HepG2 (cell line): ENCODE data around the gene TP53TG5. TPM values are rescaled to one million over a fixed set of nuclear protein-coding genes. Genes with fewer than 3 reads are reported as not detected.

Experiments used
- ATF7 ChIP-seq, 2 experiments: fragments of 450-650 bp in 1 of 2; sonication (generic) in 1 of 2; formaldehyde crosslinking in 1 of 2; IDR thresholded peaks; 2 replicates each; pipeline versions ENCODE4 v1.4.0 to v1.6.1; 2016 to 2020; ENCODE audit warnings: antibody characterized with exemption in 1 of 2, mild to moderate bottlenecking in 1 of 2, missing genetic modification reagents in 1 of 2
- ETS1 ChIP-seq: sonication (generic); formaldehyde crosslinking; IDR thresholded peaks from 2 replicates; pipeline ENCODE4 v1.4.0; 2020; ENCODE audit warnings: missing genetic modification reagents
- GMEB2 ChIP-seq: IDR thresholded peaks from 2 replicates; pipeline ENCODE4 v1.6.1; 2016; ENCODE audit warnings: missing biosample characterization, missing genetic modification reagents, low read depth
- HOXD1 ChIP-seq: sonication (generic); formaldehyde crosslinking; IDR thresholded peaks from 2 replicates; pipeline ENCODE4 v1.5.0; 2020; ENCODE audit warnings: missing genetic modification reagents
- KDM5A ChIP-seq: fragments of 200-600 bp; sonication (generic); IDR thresholded peaks from 2 replicates; pipeline ENCODE4 v1.7.0; 2018; ENCODE audit warnings: antibody characterized with exemption, mild to moderate bottlenecking, low read length, borderline replicate concordance
- NR2C2 ChIP-seq: sonication (generic); formaldehyde crosslinking; IDR thresholded peaks from 2 replicates; pipeline ENCODE4 v1.4.0; 2020; ENCODE audit warnings: missing genetic modification reagents, mild to moderate bottlenecking, moderate library complexity, borderline replicate concordance
- NR2F2 ChIP-seq: IDR thresholded peaks from 2 replicates; pipeline ENCODE4 v1.6.1; 2012; ENCODE audit warnings: low read depth, inconsistent platforms, borderline replicate concordance
- STAG1 ChIP-seq: sonication (generic); formaldehyde crosslinking; IDR thresholded peaks from 2 replicates; pipeline ENCODE4 v1.4.0; 2020; ENCODE audit warnings: missing genetic modification reagents
- SUZ12 ChIP-seq: fragments of 150-350 bp; IDR thresholded peaks from 2 replicates; pipeline ENCODE4 v1.6.1; 2014; ENCODE audit warnings: low read depth, low read length
- TBL1XR1 ChIP-seq: fragments of 150-350 bp; IDR thresholded peaks from 2 replicates; pipeline ENCODE4 v1.6.1; 2014; ENCODE audit warnings: borderline replicate concordance, low read length; ENCODE audit not compliant: partially characterized antibody
- ZNF362 ChIP-seq: sonication (generic); formaldehyde crosslinking; IDR thresholded peaks from 2 replicates; pipeline ENCODE4 v1.4.0; 2020; ENCODE audit warnings: missing genetic modification reagents, mild to moderate bottlenecking, borderline replicate concordance
- ZNF414 ChIP-seq: sonication (generic); formaldehyde crosslinking; IDR thresholded peaks from 2 replicates; pipeline ENCODE4 v1.5.0; 2020; ENCODE audit warnings: missing genetic modification reagents
- ZNF451 ChIP-seq: sonication (generic); formaldehyde crosslinking; IDR thresholded peaks from 2 replicates; pipeline ENCODE4 v1.5.0; 2020; ENCODE audit warnings: mild to moderate bottlenecking, missing genetic modification reagents
- ZNF512 ChIP-seq: sonication (generic); formaldehyde crosslinking; IDR thresholded peaks from 2 replicates; pipeline ENCODE4 v1.4.0; 2020; ENCODE audit warnings: mild to moderate bottlenecking, missing genetic modification reagents
- ZNF543 ChIP-seq: sonication (generic); formaldehyde crosslinking; IDR thresholded peaks from 2 replicates; pipeline ENCODE4 v1.4.0; 2020; ENCODE audit warnings: mild to moderate bottlenecking, missing genetic modification reagents
- ZNF782 ChIP-seq: sonication (generic); formaldehyde crosslinking; IDR thresholded peaks from 2 replicates; pipeline ENCODE4 v1.4.0; 2020; ENCODE audit warnings: missing genetic modification reagents, mild to moderate bottlenecking, borderline replicate concordance
- polyA plus RNA-seq, 8 experiments: library from polyadenylated mRNA; depleted of rRNA in 3 of 8; stranded (reverse) in 7 of 8; unstranded in 1 of 8; fragments of >200 nt; fragmentation: Illumina TruSeq in 4 of 8; extraction: Trizol in 4 of 8; gene quantifications; 2 replicates each; pipeline versions ENCODE4 v1.2.1 to v1.2.3, GENCODE V29; 2011 to 2016; ENCODE audit warnings: low read depth in 4 of 8, missing spikeins in 1 of 8, mixed read lengths in 1 of 8; ENCODE audit not compliant: insufficient read depth in 1 of 8
- total RNA-seq, 5 experiments: library from RNA; depleted of rRNA; stranded (reverse); fragments of >200 nt; fragmentation: Illumina TruSeq; extraction: Trizol; gene quantifications; 2 replicates each; pipeline ENCODE4 v1.2.3, GENCODE V29; 2016; ENCODE audit warnings: low read depth in 1 of 5

The TP53TG5 gene
- total and polyA plus RNA-seq, 2 of the 13 experiments (the other 11 are each of a cell fraction or from before 2014, with no cell fraction given) = 0.11 TPM; not detected in 1

GRCh38 chr20:45337367-45338120 is 40.6 kb downstream of the TP53TG5 start (continued):
- TF ChIP-seq ZNF512 (CRISPR knock-in tag) = no peak
- TF ChIP-seq ZNF782 = 0 out of 2 replicates have a peak, but pooled peaks have one; percentile 21
- TF ChIP-seq KDM5A = no peak
- no peak for TF ChIP-seq HOXD1
- no peak for TF ChIP-seq ZNF362
- TF ChIP-seq ZNF543 = peak; percentile 76
- no peak for TF ChIP-seq ATF7 (IDR thresholded peaks at IDR 0.05)
- TF ChIP-seq ATF7 (CRISPR knock-in tag; IDR thresholded peaks at IDR 0.05) = 0 out of 2 replicates have a peak, but pooled peaks have one; percentile 30
- TF ChIP-seq NR2C2 (CRISPR knock-in tag) = peak; percentile 44
- no peak for TF ChIP-seq NR2F2
- no peak for TF ChIP-seq GMEB2 (CRISPR knock-in tag)
- no peak for TF ChIP-seq SUZ12
- no peak for TF ChIP-seq STAG1 (CRISPR knock-in tag)
- TF ChIP-seq TBL1XR1 = peak; percentile 17
- TF ChIP-seq ETS1 (CRISPR knock-in tag) = no peak
- TF ChIP-seq ZNF414 (CRISPR knock-in tag) = peak; percentile 58; the same call in 1 of the 2 replicates
- TF ChIP-seq ZNF451 = 0 out of 2 replicates have a peak, but pooled peaks have one; percentile 36
